GM12873 (cell line): Measurements from ENCODE around the gene JAG1.

Experiments used
- CTCF ChIP-seq: IDR thresholded peaks from 2 replicates; pipeline ENCODE4 v1.5.1; 2012; ENCODE audit warnings: low read depth, mild to moderate bottlenecking, moderate library complexity, low read length, control low read depth; ENCODE audit not compliant: insufficient read depth; ENCODE audit errors: missing control alignments

JAG1 gene

DNA sequence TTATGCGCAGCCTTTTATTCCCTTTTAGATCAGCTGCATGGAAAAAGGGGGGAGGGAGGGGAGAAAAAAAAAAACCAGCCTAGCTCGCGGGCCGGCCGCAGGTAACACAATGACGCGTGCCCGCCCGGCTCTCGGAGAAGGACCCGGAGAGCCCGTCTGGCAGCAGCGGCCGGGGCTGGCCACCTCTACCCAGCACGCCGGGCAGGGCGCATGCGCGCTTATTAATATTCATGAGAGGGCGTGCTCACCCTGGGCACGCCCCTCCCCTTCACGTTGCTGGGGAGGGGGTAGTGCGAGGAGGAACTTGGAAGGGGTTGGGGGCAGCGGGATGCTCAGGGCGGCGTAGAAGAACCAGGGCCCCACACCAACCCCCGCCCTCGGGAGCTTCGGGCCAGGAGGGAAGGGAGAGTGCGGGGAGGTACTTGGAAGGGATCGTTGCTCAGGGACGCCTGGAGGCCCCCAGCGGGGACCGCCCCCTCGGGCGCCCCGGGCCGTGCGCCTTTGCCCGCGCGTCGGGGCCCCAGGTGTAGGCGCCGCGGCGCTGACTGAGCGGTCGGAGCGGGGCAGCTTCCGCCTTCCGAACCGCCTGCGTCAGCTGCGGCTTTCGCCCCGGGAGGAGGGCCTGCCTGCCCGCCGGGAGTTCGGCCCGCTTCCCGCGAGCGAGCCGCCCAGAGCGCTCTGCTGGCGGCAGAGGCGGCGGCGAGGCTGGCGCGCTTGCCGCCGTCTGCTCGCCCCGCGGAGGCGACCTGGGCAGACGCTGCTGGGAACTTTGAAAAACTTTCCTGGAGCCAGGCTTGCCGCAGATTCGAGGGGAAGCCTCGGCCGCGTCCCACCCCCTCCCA is at the start of gene JAG1:
Gene JAG1 (minus strand): TSS at position 158 of the 842 bp plus-strand sequence. CDS start 469 bp downstream, outside the sequence.
- TF ChIP-seq CTCF = no peak

DNA sequence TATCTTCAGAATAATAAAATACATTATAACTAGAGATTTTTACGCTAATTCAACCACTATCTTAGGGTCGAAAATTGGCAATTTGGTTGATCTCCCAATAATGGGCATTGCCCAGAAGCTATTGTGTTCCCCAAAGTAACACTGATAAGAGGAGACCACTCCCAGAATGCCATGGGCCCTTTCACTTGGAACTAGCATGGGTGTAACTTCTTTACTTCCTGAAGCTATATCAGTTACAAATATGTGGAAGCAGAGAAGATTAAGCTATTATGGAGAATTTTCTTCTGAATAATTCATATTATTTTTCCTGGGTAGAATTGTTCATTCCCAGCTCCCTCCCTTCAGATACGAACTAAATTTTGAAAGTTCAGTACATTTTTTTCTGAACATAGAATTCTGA is 48.2 kb upstream of the JAG1 start:
- TF ChIP-seq CTCF = no peak

DNA sequence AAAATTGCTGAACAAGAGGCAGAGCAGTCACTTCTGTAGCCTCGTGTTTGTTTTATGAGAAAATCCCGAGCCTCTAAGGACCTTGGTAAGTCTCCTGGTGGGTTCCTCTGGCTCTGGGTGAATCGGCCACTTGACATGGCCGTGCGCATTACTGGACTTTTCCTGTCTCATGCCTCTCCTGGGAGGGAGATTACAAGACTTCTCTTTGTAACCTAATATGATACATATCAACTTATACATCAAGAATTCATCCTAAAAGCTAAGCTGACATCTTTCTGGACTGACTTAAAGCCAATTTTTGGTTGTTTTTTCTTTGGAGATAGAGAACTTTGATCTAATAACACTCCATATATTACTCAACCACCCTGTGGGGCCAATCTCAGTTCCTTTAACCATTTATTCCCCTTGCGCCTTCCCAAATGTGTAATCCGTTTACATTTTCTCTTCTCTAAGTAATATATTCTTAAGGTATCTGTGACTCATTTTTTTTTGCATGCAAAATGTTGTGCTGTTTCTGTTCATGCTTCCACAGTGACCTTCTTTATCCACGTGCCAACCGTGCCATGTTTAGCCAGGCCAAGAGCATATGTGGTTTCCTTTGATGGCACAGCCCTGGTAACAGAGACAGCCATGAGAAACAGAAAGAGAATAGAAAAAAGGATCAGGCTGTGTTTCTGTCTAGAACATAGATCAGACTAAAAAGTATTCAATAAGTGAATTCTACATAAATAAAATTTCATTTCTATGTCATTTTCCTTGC is 47.5 kb upstream of the JAG1 start:
- no peak for TF ChIP-seq CTCF

GRCh38 chr20:10720565-10720964 is 46.8 kb upstream of the JAG1 start:
- TF ChIP-seq CTCF = no peak

GRCh38 chr20:10719740-10720385 is 46.1 kb upstream of the JAG1 start:
- no peak for TF ChIP-seq CTCF

DNA sequence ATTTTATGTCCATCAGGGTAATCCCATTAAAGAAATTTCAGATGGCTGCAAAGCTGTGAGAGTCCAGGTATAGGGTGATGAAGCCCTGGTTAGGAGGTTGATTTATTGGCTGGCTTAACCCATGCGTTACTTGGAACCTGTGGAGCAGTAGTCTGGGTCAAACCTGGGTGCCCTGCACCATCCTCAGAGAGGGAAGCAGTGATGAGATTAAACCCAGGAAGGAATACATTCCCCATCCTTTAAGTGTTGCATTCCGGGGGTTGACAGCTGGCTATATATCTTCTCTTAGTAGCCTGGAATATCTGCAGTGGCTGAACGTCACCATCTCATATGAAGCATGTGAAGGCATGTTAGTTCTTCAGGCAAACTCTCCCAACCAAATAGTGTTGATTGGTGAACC is 44.9 kb upstream of the JAG1 start:
- no peak for TF ChIP-seq CTCF

DNA sequence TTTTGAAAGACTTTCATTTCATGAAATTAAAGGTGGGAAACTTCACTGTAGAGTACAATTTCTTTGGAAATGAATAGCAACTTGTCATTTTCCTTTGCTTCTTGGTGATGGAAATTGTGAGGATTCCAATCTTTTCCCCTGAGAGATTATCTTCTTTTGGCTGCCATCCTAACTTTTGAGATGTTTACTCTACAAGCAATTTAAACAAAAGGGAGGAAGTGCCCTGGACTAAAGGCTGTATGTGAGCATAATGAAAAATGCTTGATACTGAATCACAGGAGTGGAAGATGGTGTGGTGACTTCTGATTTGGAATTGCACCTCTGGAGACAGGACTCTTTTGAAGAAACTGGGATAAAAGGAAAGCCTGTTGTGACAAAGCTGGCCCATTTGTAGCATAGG is 43.1 kb upstream of the JAG1 start:
- TF ChIP-seq CTCF = no peak
